Retina (tissue), 1 donor: ENCODE results near the gene MVD.
"Not testable (repeated sequence)": the region's sequence is repeated elsewhere in the genome, so short reads cannot be mapped to it uniquely, and the experiment has no call there.

Experiments
- DNase-seq: peaks from one replicate; pipeline ENCODE4 v3.0.0-alpha.2; 2016

MVD gene

GRCh38 chr16:88681084-88681680, 18.3 kb upstream of the MVD start:
- no peak for DNase-seq

GRCh38 chr16:88680554-88681083, 17.7 kb upstream of the MVD start:
- no peak for DNase-seq

- DNase-seq = no peak
These were observed 15.5 kb upstream of the MVD start for GRCh38 chr16:88678224-88678979.

GRCh38 chr16:88677721-88678120, 14.8 kb upstream of the MVD start:
- no peak for DNase-seq

GRCh38 chr16:88676502-88677242, 13.8 kb upstream of the MVD start:
- no peak for DNase-seq

GRCh38 chr16:88673716-88674379, 11.0 kb upstream of the MVD start:
- DNase-seq = no peak

- no peak for DNase-seq
These were observed 9.9 kb upstream of the MVD start for GRCh38 chr16:88672776-88673175.

- DNase-seq = no peak
These were observed 8.9 kb upstream of the MVD start for GRCh38 chr16:88671806-88672205.

GRCh38 chr16:88669980-88670379, 7.1 kb upstream of the MVD start:
- no peak for DNase-seq

GRCh38 chr16:88669493-88669892, 6.6 kb upstream of the MVD start:
- not testable (repeated sequence) for DNase-seq

- no peak for DNase-seq
These were observed 4.6 kb upstream of the MVD start for GRCh38 chr16:88667461-88667860.

GRCh38 chr16:88665570-88665969, 2.7 kb upstream of the MVD start:
- no peak for DNase-seq

GRCh38 chr16:88665148-88665547, 2.3 kb upstream of the MVD start:
- no peak for DNase-seq

GRCh38 chr16:88662222-88662842, 559 bp downstream of the MVD start:
- DNase-seq = no peak

GRCh38 chr16:88661468-88661867, 1.4 kb downstream of the MVD start:
- DNase-seq = no peak

- DNase-seq = no peak
These were observed 3.7 kb downstream of the MVD start for GRCh38 chr16:88659160-88659559.

GRCh38 chr16:88658714-88659113, 4.2 kb downstream of the MVD start:
- no peak for DNase-seq

- DNase-seq = no peak
These were observed 5.5 kb downstream of the MVD start for GRCh38 chr16:88657371-88657770.

GRCh38 chr16:88656291-88656980, 6.5 kb downstream of the MVD start:
- no peak for DNase-seq

GRCh38 chr16:88655733-88656281, 7.1 kb downstream of the MVD start:
- no peak for DNase-seq

GRCh38 chr16:88655053-88655732, 7.7 kb downstream of the MVD start:
- no peak for DNase-seq
